GM10266 (cell line): ENCODE data around the gene SEMA3A.

Experiments used
- DNase-seq: peaks from one replicate; pipeline ENCODE4 v3.0.0; 2012; ENCODE audit errors: extremely low spot score
- CTCF ChIP-seq: IDR thresholded peaks from 2 replicates; pipeline ENCODE4 v1.5.1; 2012; ENCODE audit warnings: mild to moderate bottlenecking, low read depth; ENCODE audit not compliant: control insufficient read depth, insufficient read depth; ENCODE audit errors: missing control alignments

The SEMA3A gene

GRCh38 chr7:84112771-84113170 is 81.8 kb downstream of the SEMA3A start:
- DNase-seq, result no peak
- TF ChIP-seq CTCF, result no peak

GRCh38 chr7:84111842-84112241 is 82.7 kb downstream of the SEMA3A start:
- no peak for TF ChIP-seq CTCF
- no peak for DNase-seq

- no peak for TF ChIP-seq CTCF
These were observed 84.2 kb downstream of the SEMA3A start for GRCh38 chr7:84110400-84110799.

GRCh38 chr7:84108787-84109186 is 85.8 kb downstream of the SEMA3A start:
- TF ChIP-seq CTCF, result no peak
- DNase-seq, result no peak

More at GRCh38 chr7:84110400-84110799, 84.2 kb downstream of the SEMA3A start:
- DNase-seq, result no peak

- TF ChIP-seq CTCF, result no peak
These were observed 86.5 kb downstream of the SEMA3A start for GRCh38 chr7:84108119-84108518.

GRCh38 chr7:84107259-84107658 is 87.3 kb downstream of the SEMA3A start:
- DNase-seq, result no peak
- no peak for TF ChIP-seq CTCF

More at GRCh38 chr7:84108119-84108518, 86.5 kb downstream of the SEMA3A start:
- no peak for DNase-seq

- DNase-seq, result no peak
- no peak for TF ChIP-seq CTCF
These were observed 88.3 kb downstream of the SEMA3A start for GRCh38 chr7:84106291-84106690.
